DOHH2 (cell line): Measurements from ENCODE around the gene GPR176.

Experiments
- H3F3A ChIP-seq: fragments of 200-600 bp; sonication (generic), shearing (Covaris generic); 2 replicates; pipeline ENCODE4 v1.6.0; 2016; ENCODE audit warnings: antibody characterized with exemption, mild to moderate bottlenecking; ENCODE audit not compliant: control insufficient read depth, insufficient read depth
- H3K27ac ChIP-seq: fragments of 200-600 bp; sonication (generic); 2 replicates; pipeline ENCODE4 v1.5.1; 2014; ENCODE audit warnings: low read depth, mild to moderate bottlenecking, low read length, moderate library complexity
- H3K27me3 ChIP-seq: fragments of 200-600 bp; sonication (generic); 2 replicates; pipeline ENCODE4 v1.6.1; 2014; ENCODE audit warnings: mild to moderate bottlenecking, low read length, mixed read lengths; ENCODE audit not compliant: control insufficient read depth
- H3K36me3 ChIP-seq: fragments of 200-600 bp; sonication (generic); 2 replicates; pipeline ENCODE4 v1.6.1; 2014; ENCODE audit warnings: mild to moderate bottlenecking, low read length, moderate library complexity, mixed read lengths; ENCODE audit not compliant: control insufficient read depth
- H3K4me1 ChIP-seq: fragments of 200-600 bp; sonication (generic); 2 replicates; pipeline ENCODE4 v1.6.1; 2014; ENCODE audit warnings: mild to moderate bottlenecking, low read length, mixed read lengths; ENCODE audit not compliant: control insufficient read depth
- H3K4me2 ChIP-seq: fragments of 200-600 bp; sonication (generic); 2 replicates; pipeline ENCODE4 v1.6.0; 2014; ENCODE audit warnings: mild to moderate bottlenecking, low read length, moderate library complexity
- H3K4me3 ChIP-seq: fragments of 200-600 bp; sonication (generic); 2 replicates; pipeline ENCODE4 v1.5.1; 2014; ENCODE audit warnings: mild to moderate bottlenecking, low read length, mixed read lengths
- H3K79me2 ChIP-seq: fragments of 200-600 bp; sonication (generic); 2 replicates; pipeline ENCODE4 v1.6.1; 2014; ENCODE audit warnings: mild to moderate bottlenecking, low read length, mixed read lengths; ENCODE audit not compliant: control insufficient read depth
- H3K9me2 ChIP-seq: fragments of 200-600 bp; sonication (generic); replicated peaks from 2 replicates; pipeline ENCODE4 v1.6.1; 2014; ENCODE audit warnings: mild to moderate bottlenecking, low read length, mixed read lengths; ENCODE audit not compliant: control insufficient read depth
- H3K9me3 ChIP-seq: fragments of 200-600 bp; sonication (generic); 2 replicates; pipeline ENCODE4 v1.6.1; 2014; ENCODE audit warnings: antibody characterized with exemption, low read length, mixed read lengths; ENCODE audit not compliant: control insufficient read depth, insufficient read depth
- H4K20me1 ChIP-seq: fragments of 200-600 bp; sonication (generic); 2 replicates; pipeline ENCODE4 v1.6.0; 2014; ENCODE audit warnings: low read depth, mild to moderate bottlenecking, antibody characterized with exemption, low read length, moderate library complexity; ENCODE audit not compliant: control insufficient read depth, insufficient read depth
- CTCF ChIP-seq: fragments of 200-600 bp; sonication (generic); IDR thresholded peaks from one replicate; pipeline ENCODE4 v1.5.1; 2014; ENCODE audit warnings: antibody characterized with exemption, mild to moderate bottlenecking, low read depth, low read length; ENCODE audit not compliant: poor library complexity, severe bottlenecking
- EZH2phosphoT487 ChIP-seq: fragments of 200-600 bp; sonication (generic); IDR thresholded peaks from 2 replicates; pipeline ENCODE4 v1.6.1; 2017; ENCODE audit warnings: borderline replicate concordance, mild to moderate bottlenecking, antibody characterized with exemption, low read length, moderate library complexity, mixed read lengths

The GPR176 gene

GRCh38 chr15:39777496-39777895 is 142.6 kb downstream of the GPR176 start:
- H3K4me2 ChIP-seq = no peak overlapping the region
- H3F3A ChIP-seq = no peaks in the 10 kb centered on the region
- H4K20me1 ChIP-seq = no peaks in the 10 kb centered on the region
- no peak overlapping the region for H3K27ac ChIP-seq
- TF ChIP-seq EZH2phosphoT487 = no peak
- no peak for TF ChIP-seq CTCF
- no peaks in the 10 kb centered on the region for H3K36me3 ChIP-seq
- peaks cover 10% of the 10 kb centered on the region for H3K4me1 ChIP-seq
- H3K9me3 ChIP-seq = peaks cover 3% of the 10 kb centered on the region; the same call in 1 of the 2 replicates
- no peak overlapping the region for H3K4me3 ChIP-seq
- no peaks in the 10 kb centered on the region for H3K79me2 ChIP-seq
- peaks cover 10% of the 10 kb centered on the region; the same call in 1 of the 2 replicates for H3K27me3 ChIP-seq
- no peaks in the 10 kb centered on the region for H3K9me2 ChIP-seq

- Histone ChIP-seq H3K27me3 (peaks cover 10% of the 10 kb centered on the region; the same call in 1 of the 2 replicates), H3K4me3 (no peak overlapping the region), H3K27ac (no peak overlapping the region), H3F3A (no peaks in the 10 kb centered on the region), H3K4me2 (no peak overlapping the region), H3K9me3 (peaks cover 2% of the 10 kb centered on the region; the same call in 1 of the 2 replicates), H3K4me1 (peaks cover 4% of the 10 kb centered on the region; the same call in 1 of the 2 replicates), H4K20me1 (no peaks in the 10 kb centered on the region), H3K79me2 (no peaks in the 10 kb centered on the region), H3K9me2 (no peaks in the 10 kb centered on the region), H3K36me3 (no peaks in the 10 kb centered on the region)
- TF ChIP-seq EZH2phosphoT487 (no peak), CTCF (no peak)
Measured at GRCh38 chr15:39776068-39776467, 144.0 kb downstream of the GPR176 start.

- Histone ChIP-seq H3K27ac (no peak overlapping the region), H3K4me3 (no peak overlapping the region), H3K27me3 (peaks cover 10% of the 10 kb centered on the region; the same call in 1 of the 2 replicates), H4K20me1 (no peaks in the 10 kb centered on the region), H3K4me1 (peaks cover 4% of the 10 kb centered on the region; the same call in 1 of the 2 replicates), H3K4me2 (no peak overlapping the region), H3K36me3 (no peaks in the 10 kb centered on the region), H3K9me2 (no peaks in the 10 kb centered on the region), H3K9me3 (no peaks in the 10 kb centered on the region), H3F3A (no peaks in the 10 kb centered on the region), H3K79me2 (no peaks in the 10 kb centered on the region)
- no peak for TF ChIP-seq EZH2phosphoT487
- no peak for TF ChIP-seq CTCF
Measured at GRCh38 chr15:39774688-39775267, 145.3 kb downstream of the GPR176 start.
